Medulla oblongata (tissue), 1 donor: ENCODE results near the gene SPDL1.
A peak's percentile ranks its signal among the peaks of the same experiment; 100 is the strongest.

ENCODE experiments used
- DNase-seq: peaks from one replicate; pipeline ENCODE4 v3.0.0-alpha.2; 2015; ENCODE audit errors: extremely low spot score

SPDL1 gene

DNA sequence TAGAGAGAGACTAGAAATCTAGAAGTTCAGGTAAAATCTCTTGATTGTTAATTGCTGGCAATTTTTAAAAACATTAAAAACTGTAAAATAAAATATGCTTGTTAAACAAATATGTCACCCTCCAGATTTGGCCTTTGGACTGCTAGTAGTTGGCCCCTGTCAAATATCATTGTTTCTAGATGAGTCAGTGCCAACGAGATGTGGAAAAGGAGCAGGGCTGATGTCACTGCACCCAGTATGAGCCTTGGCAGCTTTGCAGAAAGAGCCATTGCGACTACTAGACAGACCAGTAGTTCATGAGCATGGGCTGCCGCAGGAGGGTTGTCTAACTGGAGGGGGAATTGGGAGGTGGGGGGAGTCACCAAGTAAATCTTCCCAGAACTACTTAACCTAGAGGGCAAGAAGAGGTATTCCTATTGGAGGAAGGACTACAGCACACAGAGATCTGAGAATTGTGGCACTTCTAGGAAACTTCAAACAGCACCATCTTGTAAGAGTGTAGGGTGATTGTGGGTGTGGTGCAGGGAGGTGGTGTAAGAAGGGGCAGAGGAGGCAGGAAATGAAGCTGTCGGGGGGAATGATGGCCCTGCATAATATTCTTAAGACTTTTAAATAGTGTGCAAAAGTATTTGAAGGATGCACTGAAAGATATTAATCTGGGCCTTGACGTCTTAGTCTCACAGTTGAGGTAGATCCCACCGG is 46.4 kb downstream of the SPDL1 start:
- no peak for DNase-seq

- no peak for DNase-seq
Measured at GRCh38 chr5:169631360-169631759, 47.8 kb downstream of the SPDL1 start.

- DNase-seq, result no peak
Measured at GRCh38 chr5:169632946-169633345, 49.4 kb downstream of the SPDL1 start.

GRCh38 chr5:169634606-169635005 is 51.0 kb downstream of the SPDL1 start:
- no peak for DNase-seq

DNA sequence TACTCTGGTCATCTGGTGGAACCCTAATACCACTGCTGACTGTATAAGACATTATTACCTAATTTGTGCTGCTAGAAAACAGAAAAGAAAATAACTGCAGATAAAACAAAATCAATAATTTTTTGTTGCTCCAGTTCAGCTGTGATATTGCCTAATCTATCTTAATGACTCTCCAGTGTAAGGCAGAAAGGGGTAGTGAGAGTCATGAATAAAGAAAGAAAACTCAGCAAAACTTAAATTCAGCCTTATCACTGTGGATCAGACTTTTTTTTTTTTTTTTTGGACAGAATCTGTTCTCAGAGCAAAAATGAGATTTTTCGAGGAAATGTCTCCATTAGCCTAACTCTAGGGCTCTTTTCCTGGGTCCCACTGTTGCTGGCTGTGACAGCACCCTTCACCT is 52.4 kb downstream of the SPDL1 start:
- peak; percentile 29 for DNase-seq

DNA sequence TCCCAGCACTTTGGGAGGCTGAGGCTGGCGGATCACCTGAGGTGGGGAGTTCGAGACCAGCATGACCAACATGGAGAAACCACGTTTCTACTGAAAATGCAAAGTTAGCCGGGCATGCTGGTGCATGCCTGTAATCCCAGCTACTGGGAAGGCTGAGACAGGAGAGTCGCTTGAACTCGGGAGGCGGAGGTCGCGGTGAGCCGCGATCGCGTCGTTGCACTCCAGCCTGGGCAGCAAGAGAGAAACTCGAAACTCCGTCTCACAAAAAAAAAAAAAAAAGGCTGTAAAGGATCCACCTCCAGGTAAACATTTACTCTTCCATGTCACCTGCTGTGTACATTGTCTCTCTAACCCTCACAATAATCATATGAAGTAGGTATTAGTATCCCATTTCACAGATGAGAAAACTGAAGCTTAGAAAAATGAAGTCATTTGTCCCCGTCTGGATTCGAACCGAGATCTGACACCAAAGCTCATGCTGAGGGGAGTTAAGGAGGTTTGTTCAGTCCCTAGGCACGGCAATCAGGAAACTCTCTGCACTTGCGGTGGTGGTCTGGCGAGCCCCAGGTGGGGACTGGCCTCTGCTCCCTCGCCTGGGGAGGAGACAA is 53.0 kb downstream of the SPDL1 start:
- no peak for DNase-seq

GRCh38 chr5:169637085-169637548 is 53.5 kb downstream of the SPDL1 start, which contains the start of gene DOCK2:
Gene DOCK2, plus strand, starts transcription at chr5:169637275. Its CDS starts 52 bp downstream, at chr5:169637327.
- DNase-seq, result peak; percentile 47

GRCh38 chr5:169637549-169638121 is 54.1 kb downstream of the SPDL1 start:
- peak; percentile 23 for DNase-seq

DNA sequence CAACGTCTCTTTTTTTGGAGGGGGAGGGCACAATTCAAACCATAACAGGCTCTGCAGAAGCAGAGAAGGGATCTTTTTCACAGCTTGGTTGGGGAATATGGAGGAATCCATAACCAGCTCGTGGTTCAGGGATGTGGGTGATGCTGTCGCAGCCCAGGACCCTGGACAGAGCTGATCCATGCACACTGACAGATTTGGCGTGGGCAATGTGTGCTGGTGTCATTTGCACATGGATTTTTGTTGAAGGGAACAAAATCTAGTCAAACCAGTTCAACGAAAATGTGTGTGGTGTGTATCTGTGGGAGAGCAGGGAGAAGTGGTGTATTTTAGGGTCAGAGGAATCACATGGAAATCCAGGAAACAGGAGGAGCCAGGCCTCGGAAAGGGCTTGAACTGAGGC is 57.7 kb downstream of the SPDL1 start:
- no peak for DNase-seq

DNA sequence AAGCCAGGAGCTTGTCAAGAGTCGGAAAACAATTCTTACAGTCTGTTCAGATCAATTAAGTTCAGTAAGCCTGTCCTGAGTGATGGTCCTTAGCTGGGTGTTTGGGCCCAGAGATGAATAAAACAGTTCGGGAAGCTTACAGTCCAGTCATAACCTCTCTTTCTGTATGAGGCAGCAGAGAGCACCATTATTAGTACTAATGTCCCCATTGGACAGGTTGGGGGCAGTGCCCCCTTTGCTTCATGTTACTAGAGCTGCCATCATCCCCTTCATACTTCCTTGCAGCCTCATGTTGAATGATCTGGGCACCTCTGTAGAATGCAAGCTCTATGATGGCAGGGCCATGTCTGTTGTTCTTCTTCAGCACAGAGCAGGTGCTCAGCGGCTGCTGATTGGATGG is 63.3 kb downstream of the SPDL1 start:
- DNase-seq, result no peak

- peak; percentile 58 for DNase-seq
Measured at GRCh38 chr5:169647566-169647965, 64.0 kb downstream of the SPDL1 start.

GRCh38 chr5:169648725-169649310 is 65.2 kb downstream of the SPDL1 start:
- DNase-seq, result no peak

GRCh38 chr5:169649486-169649885 is 65.9 kb downstream of the SPDL1 start:
- no peak for DNase-seq

DNA sequence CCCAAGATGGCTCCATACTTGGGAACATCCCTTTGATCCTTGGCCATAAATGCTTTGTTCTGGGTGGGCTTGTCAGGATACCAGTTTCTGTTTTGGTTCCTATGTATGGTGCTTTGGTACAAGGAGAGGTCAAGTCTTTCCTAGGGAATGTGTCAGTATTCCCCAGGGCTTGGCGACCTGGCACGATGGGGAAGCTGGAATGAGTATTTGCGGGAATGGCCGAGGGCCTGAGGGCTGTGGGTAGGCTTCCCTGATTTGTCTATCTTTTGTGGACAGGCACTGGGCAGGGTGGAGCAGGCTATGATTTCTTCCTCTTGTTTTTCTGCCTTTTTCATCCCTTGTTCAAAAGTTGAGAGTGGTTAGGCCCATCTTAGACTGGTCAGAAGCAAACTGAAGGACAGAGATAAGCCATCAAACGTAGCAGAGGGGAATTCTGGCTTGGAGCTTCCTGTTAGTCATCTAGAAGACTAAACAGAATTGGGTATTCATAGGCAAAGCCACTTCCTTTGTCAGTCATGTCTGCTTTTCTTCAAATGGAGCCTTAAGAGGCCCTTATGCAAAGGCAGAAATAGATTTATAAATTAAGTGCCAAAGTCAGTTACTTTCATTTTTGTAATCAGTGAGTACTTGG is 67.2 kb downstream of the SPDL1 start:
- no peak for DNase-seq

DNA sequence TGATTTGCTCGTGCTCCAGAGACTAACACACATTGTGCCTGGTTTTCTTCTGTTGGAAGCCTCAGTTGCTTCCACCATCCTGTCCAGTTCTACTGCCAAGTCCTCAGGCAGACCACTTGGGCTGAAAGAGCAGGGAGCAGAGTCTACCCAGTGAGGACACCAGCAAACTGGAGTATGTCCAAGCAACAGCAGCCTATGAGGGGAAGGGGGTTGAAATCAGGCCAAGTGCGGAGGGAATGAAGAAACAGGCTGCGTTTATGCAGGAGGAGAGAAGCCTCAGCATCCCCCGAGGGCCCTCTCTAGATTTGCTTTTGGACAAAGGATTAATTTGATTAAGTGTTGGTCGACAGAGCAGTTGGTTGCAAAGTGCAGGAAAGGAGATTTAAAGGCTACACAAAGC is 68.0 kb downstream of the SPDL1 start:
- DNase-seq, result no peak

GRCh38 chr5:169652057-169652456 is 68.5 kb downstream of the SPDL1 start:
- peak; percentile 17 for DNase-seq

GRCh38 chr5:169653091-169653490 is 69.5 kb downstream of the SPDL1 start:
- no peak for DNase-seq
